Activated naive CD4-positive, alpha-beta T cell treated with Interleukin-2 at 50 U/mL for 16 hours (primary cell): ENCODE measurements around the gene ZFP3.
"Not testable (repeated sequence)": the region's sequence is repeated elsewhere in the genome, so short reads cannot be mapped to it uniquely, and the experiment has no call there.

Source experiments
- DNase-seq: peaks from one replicate; pipeline ENCODE4 v3.0.0-alpha.2; 2020

ZFP3 gene

GRCh38 chr17:5080591-5080990, 2.3 kb downstream of the ZFP3 start:
- DNase-seq: no peak

GRCh38 chr17:5092218-5093010, 14.1 kb downstream of the ZFP3 start:
- DNase-seq: no peak

GRCh38 chr17:5096731-5097100, 18.4 kb downstream of the ZFP3 start:
- no peak for DNase-seq

GRCh38 chr17:5097101-5097834, 19.0 kb downstream of the ZFP3 start:
- no peak for DNase-seq

GRCh38 chr17:5099271-5099670, 21.0 kb downstream of the ZFP3 start:
- DNase-seq: no peak

GRCh38 chr17:5100832-5101231, 22.6 kb downstream of the ZFP3 start:
- DNase-seq: no peak

GRCh38 chr17:5110816-5111215, 32.5 kb downstream of the ZFP3 start:
- no peak for DNase-seq

- DNase-seq: peak; percentile 92
Observed at GRCh38 chr17:5111402-5112204, 33.3 kb downstream of the ZFP3 start, which contains the start of gene ZNF232. ZNF232 (minus strand) TSS chr17:5111878; CDS start chr17:5111822, 56 bp downstream.

GRCh38 chr17:5115673-5116651, 37.7 kb downstream of the ZFP3 start, which contains the start of gene USP6:
USP6 (plus strand) TSS chr17:5116032; CDS start chr17:5130368, 14,336 bp downstream.
- DNase-seq: no peak

GRCh38 chr17:5118219-5118618, 40.0 kb downstream of the ZFP3 start:
- DNase-seq: no peak

GRCh38 chr17:5120036-5120435, 41.8 kb downstream of the ZFP3 start:
- no peak for DNase-seq

- not testable (repeated sequence) for DNase-seq
Observed at GRCh38 chr17:5120436-5121185, 42.3 kb downstream of the ZFP3 start.

GRCh38 chr17:5121186-5121841, 43.0 kb downstream of the ZFP3 start:
- no peak for DNase-seq

- not testable (repeated sequence) for DNase-seq
Observed at GRCh38 chr17:5122056-5122455, 43.8 kb downstream of the ZFP3 start.

GRCh38 chr17:5122586-5123342, 44.5 kb downstream of the ZFP3 start:
- no peak for DNase-seq

GRCh38 chr17:5123343-5124124, 45.3 kb downstream of the ZFP3 start:
- no peak for DNase-seq

GRCh38 chr17:5124125-5124760, 46.0 kb downstream of the ZFP3 start:
- not testable (repeated sequence) for DNase-seq

- DNase-seq: not testable (repeated sequence)
Observed at GRCh38 chr17:5124896-5125295, 46.6 kb downstream of the ZFP3 start.
